HFFc6 (cell line): Measurements from ENCODE around the gene CTXND1. TPM values are rescaled to one million over a fixed set of nuclear protein-coding genes. Genes with fewer than 3 reads are reported as not detected.

Experiments
- DNase-seq: peaks from one replicate; pipeline ENCODE4 v3.0.0-alpha.2; 2018
- H3K27ac Mint-ChIP-seq: 2 replicates; pipeline ENCODE4 v1.8.0; 2020; ENCODE audit warnings: mild to moderate bottlenecking, mixed read lengths
- H3K27me3 Mint-ChIP-seq: 2 replicates; pipeline ENCODE4 v1.8.0; 2021; ENCODE audit warnings: mild to moderate bottlenecking, moderate library complexity, mixed read lengths; ENCODE audit not compliant: insufficient read depth
- H3K36me3 Mint-ChIP-seq: 2 replicates; pipeline ENCODE4 v1.8.0; 2021; ENCODE audit warnings: low read depth, mixed read lengths
- H3K4me1 Mint-ChIP-seq: 2 replicates; pipeline ENCODE4 v1.8.0; 2020; ENCODE audit warnings: low read depth, mixed read lengths
- H3K4me3 Mint-ChIP-seq: 2 replicates; pipeline ENCODE4 v1.8.0; 2020; ENCODE audit warnings: mild to moderate bottlenecking, moderate library complexity, mixed read lengths
- H3K9me3 Mint-ChIP-seq: 2 replicates; pipeline ENCODE4 v1.8.0; 2020; ENCODE audit warnings: mild to moderate bottlenecking, mixed read lengths
- total RNA-seq, 6 experiments: library from RNA; stranded (reverse); fragmentation: NEBNext Ultra II Directional; extraction: Animal tissue kit (Norgen Biotek cat#: 25700); gene quantifications; 2 replicates in 1 of 6; 3 replicates in 5 of 6; pipeline ENCODE4 v1.2.3, GENCODE V29; 2021
- TF ChIP-seq, protein P1 (sequence below): fragments of 200-600 bp; sonication (generic); IDR thresholded peaks from 2 replicates; pipeline ENCODE4 v1.5.0; 2021; ENCODE audit warnings: antibody characterized with exemption, mild to moderate bottlenecking

CTXND1 gene
- total RNA-seq, 6 experiments from 2014 or later, result not detected

- H3K27me3 Mint-ChIP-seq, result peaks cover 14% of the 10 kb centered on the region
- no peak overlapping the region for H3K4me3 Mint-ChIP-seq
- H3K9me3 Mint-ChIP-seq, result no peaks in the 10 kb centered on the region
- no peak overlapping the region for H3K27ac Mint-ChIP-seq
- TF ChIP-seq, protein P1, sequence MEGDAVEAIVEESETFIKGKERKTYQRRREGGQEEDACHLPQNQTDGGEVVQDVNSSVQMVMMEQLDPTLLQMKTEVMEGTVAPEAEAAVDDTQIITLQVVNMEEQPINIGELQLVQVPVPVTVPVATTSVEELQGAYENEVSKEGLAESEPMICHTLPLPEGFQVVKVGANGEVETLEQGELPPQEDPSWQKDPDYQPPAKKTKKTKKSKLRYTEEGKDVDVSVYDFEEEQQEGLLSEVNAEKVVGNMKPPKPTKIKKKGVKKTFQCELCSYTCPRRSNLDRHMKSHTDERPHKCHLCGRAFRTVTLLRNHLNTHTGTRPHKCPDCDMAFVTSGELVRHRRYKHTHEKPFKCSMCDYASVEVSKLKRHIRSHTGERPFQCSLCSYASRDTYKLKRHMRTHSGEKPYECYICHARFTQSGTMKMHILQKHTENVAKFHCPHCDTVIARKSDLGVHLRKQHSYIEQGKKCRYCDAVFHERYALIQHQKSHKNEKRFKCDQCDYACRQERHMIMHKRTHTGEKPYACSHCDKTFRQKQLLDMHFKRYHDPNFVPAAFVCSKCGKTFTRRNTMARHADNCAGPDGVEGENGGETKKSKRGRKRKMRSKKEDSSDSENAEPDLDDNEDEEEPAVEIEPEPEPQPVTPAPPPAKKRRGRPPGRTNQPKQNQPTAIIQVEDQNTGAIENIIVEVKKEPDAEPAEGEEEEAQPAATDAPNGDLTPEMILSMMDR, result no peak
- H3K36me3 Mint-ChIP-seq, result no peaks in the 10 kb centered on the region
- DNase-seq, result no peak
- H3K4me1 Mint-ChIP-seq, result no peaks in the 10 kb centered on the region
These were observed 23.0 kb upstream of the CTXND1 start for GRCh38 chr15:80274996-80275395.

GRCh38 chr15:80274554-80274953 lies 22.5 kb upstream of the CTXND1 start:
- no peaks in the 10 kb centered on the region for H3K9me3 Mint-ChIP-seq
- H3K4me1 Mint-ChIP-seq, result no peaks in the 10 kb centered on the region
- no peak overlapping the region for H3K4me3 Mint-ChIP-seq
- H3K27me3 Mint-ChIP-seq, result peaks cover 14% of the 10 kb centered on the region
- H3K36me3 Mint-ChIP-seq, result no peaks in the 10 kb centered on the region
- DNase-seq, result no peak
- TF ChIP-seq, protein P1, result no peak
- H3K27ac Mint-ChIP-seq, result no peak overlapping the region

GRCh38 chr15:80272987-80273386 lies 21.0 kb upstream of the CTXND1 start:
- no peak overlapping the region for H3K4me3 Mint-ChIP-seq
- no peaks in the 10 kb centered on the region for H3K36me3 Mint-ChIP-seq
- H3K27me3 Mint-ChIP-seq, result peaks cover 17% of the 10 kb centered on the region
- TF ChIP-seq, protein P1, result no peak
- DNase-seq, result no peak
- H3K9me3 Mint-ChIP-seq, result no peaks in the 10 kb centered on the region
- H3K4me1 Mint-ChIP-seq, result no peaks in the 10 kb centered on the region
- no peak overlapping the region for H3K27ac Mint-ChIP-seq

DNA sequence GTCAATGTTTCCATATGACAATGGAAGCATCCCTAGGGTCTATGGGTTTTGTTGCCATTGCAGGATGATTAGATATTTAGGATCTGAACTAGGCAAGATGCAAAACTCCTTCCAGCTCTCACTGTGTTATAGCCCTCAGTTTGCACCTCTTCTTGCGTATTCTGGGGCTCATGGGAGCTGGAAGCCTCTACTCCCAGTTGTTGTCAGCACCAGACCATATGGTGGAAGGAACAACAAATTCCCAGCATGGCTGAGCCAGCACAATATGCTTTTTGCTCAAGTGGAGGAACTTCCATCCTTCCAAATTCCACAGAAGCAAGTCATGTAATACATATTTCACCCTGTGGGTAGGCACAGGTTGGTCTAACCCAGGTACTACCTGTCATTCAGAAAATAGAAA lies 18.5 kb upstream of the CTXND1 start:
- TF ChIP-seq, protein P1, result no peak
- H3K36me3 Mint-ChIP-seq, result no peaks in the 10 kb centered on the region

DNA sequence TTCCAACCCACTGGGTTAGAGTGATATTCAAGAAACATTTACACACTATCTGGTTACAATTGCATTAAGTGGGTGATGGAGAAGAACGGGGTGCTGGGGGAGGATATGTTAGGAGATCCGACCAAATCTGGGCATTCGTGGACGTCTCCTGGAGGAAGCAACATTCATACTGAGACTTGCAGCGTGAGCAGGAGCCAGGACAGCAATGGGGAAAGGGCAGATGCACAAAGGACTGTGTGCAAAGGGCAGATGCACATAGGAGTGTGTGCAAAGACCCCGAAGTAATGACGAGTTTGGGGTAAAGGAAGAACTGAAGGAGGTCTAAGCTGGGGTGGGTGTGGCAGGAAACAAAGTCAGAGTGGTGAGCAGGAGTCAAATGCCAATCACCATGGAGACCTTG lies 16.1 kb upstream of the CTXND1 start:
- DNase-seq, result no peak
- Mint-ChIP-seq H3K4me3 (no peak overlapping the region), H3K36me3 (no peaks in the 10 kb centered on the region), H3K27me3 (peaks cover 18% of the 10 kb centered on the region), H3K9me3 (no peaks in the 10 kb centered on the region), H3K27ac (no peak overlapping the region), H3K4me1 (no peaks in the 10 kb centered on the region)
- TF ChIP-seq, protein P1, result no peak

More for the DNA sequence above, 18.5 kb upstream of the CTXND1 start:
- no peak for DNase-seq
- Mint-ChIP-seq H3K27me3 (peaks cover 18% of the 10 kb centered on the region), H3K27ac (no peak overlapping the region), H3K4me1 (no peaks in the 10 kb centered on the region), H3K4me3 (no peak overlapping the region), H3K9me3 (no peaks in the 10 kb centered on the region)

GRCh38 chr15:80267658-80268057 lies 15.6 kb upstream of the CTXND1 start:
- peaks cover 18% of the 10 kb centered on the region for H3K27me3 Mint-ChIP-seq
- DNase-seq, result no peak
- no peaks in the 10 kb centered on the region for H3K9me3 Mint-ChIP-seq
- H3K4me3 Mint-ChIP-seq, result no peak overlapping the region
- TF ChIP-seq, protein P1, result no peak
- H3K36me3 Mint-ChIP-seq, result no peaks in the 10 kb centered on the region
- H3K27ac Mint-ChIP-seq, result no peak overlapping the region
- no peaks in the 10 kb centered on the region for H3K4me1 Mint-ChIP-seq
